ENCODE results near the gene SUSD1.

DNA sequence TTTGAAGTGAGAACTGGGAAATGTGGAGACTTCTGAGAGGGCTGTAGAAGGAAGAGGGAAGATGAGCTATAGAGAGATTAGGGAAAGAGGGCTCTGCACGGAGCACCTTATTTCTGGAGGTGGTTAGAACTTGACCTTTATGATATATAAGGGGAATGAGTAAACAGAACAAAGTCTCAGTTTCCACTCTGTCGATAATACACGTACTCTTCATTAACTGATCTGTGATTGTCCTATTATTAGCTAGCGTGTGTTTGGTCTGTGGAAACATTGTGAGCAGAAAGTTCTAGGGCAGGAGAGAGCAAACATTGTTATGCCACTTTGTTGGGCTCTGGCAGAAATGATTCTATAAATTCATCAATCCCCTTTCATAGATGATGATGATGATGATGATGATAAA, 159.9 kb downstream of the SUSD1 start:
- TF ChIP-seq, protein P1, sequence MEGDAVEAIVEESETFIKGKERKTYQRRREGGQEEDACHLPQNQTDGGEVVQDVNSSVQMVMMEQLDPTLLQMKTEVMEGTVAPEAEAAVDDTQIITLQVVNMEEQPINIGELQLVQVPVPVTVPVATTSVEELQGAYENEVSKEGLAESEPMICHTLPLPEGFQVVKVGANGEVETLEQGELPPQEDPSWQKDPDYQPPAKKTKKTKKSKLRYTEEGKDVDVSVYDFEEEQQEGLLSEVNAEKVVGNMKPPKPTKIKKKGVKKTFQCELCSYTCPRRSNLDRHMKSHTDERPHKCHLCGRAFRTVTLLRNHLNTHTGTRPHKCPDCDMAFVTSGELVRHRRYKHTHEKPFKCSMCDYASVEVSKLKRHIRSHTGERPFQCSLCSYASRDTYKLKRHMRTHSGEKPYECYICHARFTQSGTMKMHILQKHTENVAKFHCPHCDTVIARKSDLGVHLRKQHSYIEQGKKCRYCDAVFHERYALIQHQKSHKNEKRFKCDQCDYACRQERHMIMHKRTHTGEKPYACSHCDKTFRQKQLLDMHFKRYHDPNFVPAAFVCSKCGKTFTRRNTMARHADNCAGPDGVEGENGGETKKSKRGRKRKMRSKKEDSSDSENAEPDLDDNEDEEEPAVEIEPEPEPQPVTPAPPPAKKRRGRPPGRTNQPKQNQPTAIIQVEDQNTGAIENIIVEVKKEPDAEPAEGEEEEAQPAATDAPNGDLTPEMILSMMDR (IDR thresholded peaks at IDR 0.05): no peak
- no peak for TF ChIP-seq EP300 (IDR thresholded peaks at IDR 0.05)
